Posterior vena cava (tissue), 2 donors: ENCODE results near the gene FAM114A1. TPM values are rescaled to one million over a fixed set of nuclear protein-coding genes. Genes with fewer than 3 reads are reported as not detected.

Experiments
- DNase-seq: peaks from one replicate; pipeline ENCODE4 v3.0.0-alpha.2; 2020; ENCODE audit warnings: low spot score
- intact Hi-C, 2 donors: fragments of 100-400 bp; cut with DNase I; formaldehyde crosslinking; loops; one replicate each; pipeline versions ENCODE4 v1.14.1 to v1.14.2; 2022 to 2023
- total RNA-seq, 2 donors: library from RNA; stranded (reverse); fragmentation: NEBNext Ultra II Directional; extraction: Animal tissue kit (Norgen Biotek cat#: 25700); gene quantifications; one replicate each; pipeline ENCODE4 v1.2.1, GENCODE V29; 2021
- donor health status: DM: yes; HTN: yes; CAD: no.
- donor health status: DM: yes; HTN: yes; CAD: no.

FAM114A1 gene
- total RNA-seq, 2 donors from 2014 or later = 90.2 to 111 TPM

GRCh38 chr4:38856524-38857337, 10.9 kb upstream of the FAM114A1 start, which contains the start of gene TLR6:
TLR6 (minus strand) TSS chr4:38856817; CDS start chr4:38829473, 27,344 bp downstream.
- intact Hi-C loops = no loop called here
- no peak for DNase-seq

- intact Hi-C loops = no loop called here
- no peak for DNase-seq
Measured at GRCh38 chr4:38857354-38858096, 10.1 kb upstream of the FAM114A1 start.

- DNase-seq = no peak
- intact Hi-C loops = no loop called here
Measured at GRCh38 chr4:38858097-38858420, 9.5 kb upstream of the FAM114A1 start.

- intact Hi-C loops = no loop called here
- no peak for DNase-seq
Measured at GRCh38 chr4:38859501-38859900, 8.1 kb upstream of the FAM114A1 start.

- no peak for DNase-seq
- intact Hi-C loops = no loop called here
Measured at GRCh38 chr4:38860788-38861424, 6.7 kb upstream of the FAM114A1 start.

- intact Hi-C loops = no loop called here
- no peak for DNase-seq
Measured at GRCh38 chr4:38861791-38862190, 5.8 kb upstream of the FAM114A1 start.

- intact Hi-C loops = no loop called here
- no peak for DNase-seq
Measured at GRCh38 chr4:38865445-38865844, 2.2 kb upstream of the FAM114A1 start.

GRCh38 chr4:38866973-38867477, 581 bp upstream of the FAM114A1 start:
- DNase-seq = no peak
- intact Hi-C loops = no loop called here

GRCh38 chr4:38868059-38868960, 704 bp downstream of the FAM114A1 start:
- intact Hi-C loops = no loop called here
- peak; percentile 85 for DNase-seq

- DNase-seq = no peak
- intact Hi-C loops = no loop called here
Measured at GRCh38 chr4:38869511-38869910, 1.9 kb downstream of the FAM114A1 start.

- intact Hi-C loops = no loop called here
- no peak for DNase-seq
Measured at GRCh38 chr4:38870098-38870808, 2.6 kb downstream of the FAM114A1 start.

- no peak for DNase-seq
- intact Hi-C loops = no loop called here
Measured at GRCh38 chr4:38871593-38871992, 4.0 kb downstream of the FAM114A1 start.

- intact Hi-C loops = no loop called here
- no peak for DNase-seq
Measured at GRCh38 chr4:38872620-38873019, 5.0 kb downstream of the FAM114A1 start.

- intact Hi-C loops = no loop called here
Measured at GRCh38 chr4:38873290-38873944, 5.8 kb downstream of the FAM114A1 start.

GRCh38 chr4:38876636-38877035, 9.0 kb downstream of the FAM114A1 start:
- intact Hi-C loops = no loop called here
- DNase-seq = no peak

More at GRCh38 chr4:38873290-38873944, 5.8 kb downstream of the FAM114A1 start:
- DNase-seq = no peak

GRCh38 chr4:38884254-38884653, 16.6 kb downstream of the FAM114A1 start:
- no peak for DNase-seq
- intact Hi-C loops = no loop called here

GRCh38 chr4:38889143-38889542, 21.5 kb downstream of the FAM114A1 start:
- intact Hi-C loops = no loop called here

More at GRCh38 chr4:38889143-38889542, 21.5 kb downstream of the FAM114A1 start:
- DNase-seq = no peak
